Measurements from ENCODE around the gene UBA1. TPM values are rescaled to one million over a fixed set of nuclear protein-coding genes. Genes with fewer than 3 reads are reported as not detected.

UBA1 gene
- total and polyA plus RNA-seq, 2 of the 13 experiments (the other 11 are each of a cell fraction or from before 2014, with no cell fraction given): 93.3 to 129 TPM

DNA sequence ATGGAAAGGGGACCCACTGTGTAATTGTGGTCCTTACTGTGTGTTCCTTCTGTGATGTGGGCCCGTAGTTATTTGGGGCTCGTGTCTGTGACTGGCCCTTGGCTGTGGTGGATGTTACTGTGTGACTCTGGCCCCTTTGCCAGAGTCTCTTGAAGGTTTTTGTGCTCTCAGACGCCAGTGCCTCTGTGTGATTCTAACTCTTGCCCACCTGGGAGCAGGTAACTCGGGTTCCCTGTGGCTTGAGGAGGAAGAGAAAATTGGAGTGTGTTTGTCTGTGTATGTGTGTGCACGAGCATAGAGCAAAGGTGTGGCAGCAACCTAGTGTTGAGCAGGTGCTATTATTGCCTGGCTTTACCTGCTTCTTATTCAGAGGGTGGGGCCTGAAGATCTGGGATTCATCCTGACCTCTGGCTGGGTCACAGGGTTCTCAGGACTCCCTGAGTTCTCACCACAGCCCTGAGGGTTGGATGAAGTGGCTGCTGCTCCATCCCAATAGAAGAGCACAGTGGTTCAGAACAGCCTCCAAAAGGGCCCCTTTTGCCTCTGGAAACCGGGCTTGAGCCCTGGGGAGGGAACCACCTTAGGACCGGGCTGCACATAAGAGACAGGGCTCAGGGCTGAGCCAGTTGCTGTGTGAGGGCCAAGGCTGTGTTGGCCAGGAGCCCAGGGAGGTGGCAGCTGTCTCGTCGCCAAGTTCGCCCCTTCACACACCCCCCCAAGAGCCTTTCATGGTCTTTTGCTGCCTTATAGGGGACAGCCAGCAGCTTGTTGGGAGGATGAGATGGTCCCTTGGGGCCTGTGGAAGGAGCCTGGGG, 47.3 kb upstream of the UBA1 start:
- H3K27me3 ChIP-seq (ENCODE audit: control insufficient read depth in 1 of 2, insufficient read depth in 2 of 2, low read length in 2 of 2): no peaks in the 10 kb centered on the region
- peaks cover 54% of the 10 kb centered on the region for H3K79me2 ChIP-seq (ENCODE audit: insufficient read depth, low read length)
- H3K4me1 ChIP-seq (ENCODE audit: insufficient read depth, low read length): peaks cover 20% of the 10 kb centered on the region
- no TSS peak for BruUV-seq (replicated peaks)
- peak overlapping the region; percentile 89 for H3K9ac ChIP-seq (ENCODE audit: insufficient read depth, low read depth, low read length)
- in situ Hi-C loops (cut with HindIII; ENCODE audit: extremely low pct_ligation_motif_present, low pct_unique_long_range_greater_than_20kb) (no loop called here), intact Hi-C loops (cut with micrococcal nuclease; ENCODE audit: unreplicated experiment) (no loop called here)
- H3K9me3 ChIP-seq (ENCODE audit: low read length): no peaks in the 10 kb centered on the region
- ChIA-PET CTCF (ENCODE audit: low intra/inter-chr PET ratio, low total read pairs) (no interaction called here), POLR2A (no interaction called here)
- H3K4me2 ChIP-seq (ENCODE audit: low read depth, low read length): peak overlapping the region; percentile 93
- peak overlapping the region; percentile 66 to 83 (median 76) for H3K4me3 ChIP-seq (replicated peaks in 1 of 3; ENCODE audit: insufficient read depth in 1 of 3, low read depth in 2 of 3, low read length in 3 of 3)
- TF ChIP-seq ZFP36L2 (CRISPR knock-in tag; IDR thresholded peaks at IDR 0.05) (no peak), GTF3A (CRISPR knock-in tag; conservative IDR thresholded peaks at IDR 0.05) (no peak), ZBTB42 (CRISPR knock-in tag; IDR thresholded peaks at IDR 0.05) (no peak), ZNF460 (CRISPR knock-in tag; IDR thresholded peaks at IDR 0.05; ENCODE audit: borderline replicate concordance) (no peak), ZNF556 (CRISPR knock-in tag; IDR thresholded peaks at IDR 0.05; ENCODE audit: borderline replicate concordance) (no peak), ADNP (CRISPR knock-in tag; IDR thresholded peaks at IDR 0.05) (no peak), ARNT (IDR thresholded peaks at IDR 0.05) (no peak)
- TF ChIP-seq, protein P1, sequence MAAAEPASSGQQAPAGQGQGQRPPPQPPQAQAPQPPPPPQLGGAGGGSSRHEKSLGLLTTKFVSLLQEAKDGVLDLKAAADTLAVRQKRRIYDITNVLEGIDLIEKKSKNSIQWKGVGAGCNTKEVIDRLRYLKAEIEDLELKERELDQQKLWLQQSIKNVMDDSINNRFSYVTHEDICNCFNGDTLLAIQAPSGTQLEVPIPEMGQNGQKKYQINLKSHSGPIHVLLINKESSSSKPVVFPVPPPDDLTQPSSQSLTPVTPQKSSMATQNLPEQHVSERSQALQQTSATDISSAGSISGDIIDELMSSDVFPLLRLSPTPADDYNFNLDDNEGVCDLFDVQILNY (CRISPR knock-in tag; conservative IDR thresholded peaks at IDR 0.05): no peak
- TF ChIP-seq, protein P2, sequence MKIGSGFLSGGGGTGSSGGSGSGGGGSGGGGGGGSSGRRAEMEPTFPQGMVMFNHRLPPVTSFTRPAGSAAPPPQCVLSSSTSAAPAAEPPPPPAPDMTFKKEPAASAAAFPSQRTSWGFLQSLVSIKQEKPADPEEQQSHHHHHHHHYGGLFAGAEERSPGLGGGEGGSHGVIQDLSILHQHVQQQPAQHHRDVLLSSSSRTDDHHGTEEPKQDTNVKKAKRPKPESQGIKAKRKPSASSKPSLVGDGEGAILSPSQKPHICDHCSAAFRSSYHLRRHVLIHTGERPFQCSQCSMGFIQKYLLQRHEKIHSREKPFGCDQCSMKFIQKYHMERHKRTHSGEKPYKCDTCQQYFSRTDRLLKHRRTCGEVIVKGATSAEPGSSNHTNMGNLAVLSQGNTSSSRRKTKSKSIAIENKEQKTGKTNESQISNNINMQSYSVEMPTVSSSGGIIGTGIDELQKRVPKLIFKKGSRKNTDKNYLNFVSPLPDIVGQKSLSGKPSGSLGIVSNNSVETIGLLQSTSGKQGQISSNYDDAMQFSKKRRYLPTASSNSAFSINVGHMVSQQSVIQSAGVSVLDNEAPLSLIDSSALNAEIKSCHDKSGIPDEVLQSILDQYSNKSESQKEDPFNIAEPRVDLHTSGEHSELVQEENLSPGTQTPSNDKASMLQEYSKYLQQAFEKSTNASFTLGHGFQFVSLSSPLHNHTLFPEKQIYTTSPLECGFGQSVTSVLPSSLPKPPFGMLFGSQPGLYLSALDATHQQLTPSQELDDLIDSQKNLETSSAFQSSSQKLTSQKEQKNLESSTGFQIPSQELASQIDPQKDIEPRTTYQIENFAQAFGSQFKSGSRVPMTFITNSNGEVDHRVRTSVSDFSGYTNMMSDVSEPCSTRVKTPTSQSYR (CRISPR knock-in tag; IDR thresholded peaks at IDR 0.05; ENCODE audit: borderline replicate concordance): no peak
- TF ChIP-seq, protein P3, sequence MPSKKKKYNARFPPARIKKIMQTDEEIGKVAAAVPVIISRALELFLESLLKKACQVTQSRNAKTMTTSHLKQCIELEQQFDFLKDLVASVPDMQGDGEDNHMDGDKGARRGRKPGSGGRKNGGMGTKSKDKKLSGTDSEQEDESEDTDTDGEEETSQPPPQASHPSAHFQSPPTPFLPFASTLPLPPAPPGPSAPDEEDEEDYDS (CRISPR knock-in tag; IDR thresholded peaks at IDR 0.05): no peak
- TF ChIP-seq, protein P4, sequence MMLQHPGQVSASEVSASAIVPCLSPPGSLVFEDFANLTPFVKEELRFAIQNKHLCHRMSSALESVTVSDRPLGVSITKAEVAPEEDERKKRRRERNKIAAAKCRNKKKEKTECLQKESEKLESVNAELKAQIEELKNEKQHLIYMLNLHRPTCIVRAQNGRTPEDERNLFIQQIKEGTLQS (CRISPR knock-in tag; IDR thresholded peaks at IDR 0.05): no peak
- TF ChIP-seq, protein P5, sequence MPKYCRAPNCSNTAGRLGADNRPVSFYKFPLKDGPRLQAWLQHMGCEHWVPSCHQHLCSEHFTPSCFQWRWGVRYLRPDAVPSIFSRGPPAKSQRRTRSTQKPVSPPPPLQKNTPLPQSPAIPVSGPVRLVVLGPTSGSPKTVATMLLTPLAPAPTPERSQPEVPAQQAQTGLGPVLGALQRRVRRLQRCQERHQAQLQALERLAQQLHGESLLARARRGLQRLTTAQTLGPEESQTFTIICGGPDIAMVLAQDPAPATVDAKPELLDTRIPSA (CRISPR knock-in tag; IDR thresholded peaks at IDR 0.05; ENCODE audit: borderline replicate concordance): no peak
- H4K20me1 ChIP-seq (ENCODE audit: insufficient read depth, low read length): peaks cover 18% of the 10 kb centered on the region; the same call in 1 of the 2 replicates
- DNase-seq (ENCODE audit: low spot score) (no peak), ATAC-seq (no peak), FAIRE-seq (no peak)
- peak overlapping the region; percentile 98 for H3K27ac ChIP-seq (ENCODE audit: extremely low read length, insufficient read depth, low read length)
- H2AFZ ChIP-seq (ENCODE audit: low read length): no peak overlapping the region
- peaks cover 1 to 7% of the 10 kb centered on the region in 2 experiments; a peak in 3 of 5 replicates for H3K36me3 ChIP-seq (replicated peaks in 1 of 2; ENCODE audit: control insufficient read depth in 1 of 2, insufficient read depth in 2 of 2, low read length in 2 of 2)
- WGBS (ENCODE audit: low lambda C conversion rate): 0% methylated on average over 2 of the region's 10 CpGs
